ENCODE measurements around the gene DDN. TPM values are rescaled to one million over a fixed set of nuclear protein-coding genes. Genes with fewer than 3 reads are reported as not detected.

Gene DDN
- total and polyA plus RNA-seq, 9 of the 15 experiments (the other 6 are each of a cell fraction or from before 2014, with no cell fraction given): 0.03 to 3.6 (median 1.6) TPM

- no peak for TF ChIP-seq E2F4 (CRISPR knock-in tag; IDR thresholded peaks at IDR 0.05; ENCODE audit: low read depth)
- no peak for TF ChIP-seq PPARD (CRISPR knock-in tag; IDR thresholded peaks at IDR 0.05)
Observed at GRCh38 chr12:48994224-48995085, 4.7 kb downstream of the DDN start (continued).

GRCh38 chr12:48993787-48994186 is 5.4 kb downstream of the DDN start:
- intact Hi-C loops (cut with micrococcal nuclease): loop anchor here (2.0 to 10.0 kb wide), 2 partner anchors 57 to 241 kb away; no protein-coding TSS in a partner anchor
- Histone ChIP-seq H3K4me1 (replicated peaks in 1 of 2; ENCODE audit: control insufficient read depth in 2 of 2, insufficient read depth in 2 of 2, low read length in 2 of 2) (peaks cover 2 to 37% of the 10 kb centered on the region in 2 experiments; a peak in 3 of 5 replicates), H3K9me3 (replicated peaks; ENCODE audit: control insufficient read depth, insufficient read depth, low read depth, low read length) (no peaks in the 10 kb centered on the region), H3K9me1 (ENCODE audit: control insufficient read depth, insufficient read depth, low read length) (no peaks in the 10 kb centered on the region), H3K79me2 (ENCODE audit: control insufficient read depth, insufficient read depth, low read length) (peaks cover 4% of the 10 kb centered on the region; the same call in 2 of the 3 replicates), H3K4me3 (no peak overlapping the region), H3K27ac (ENCODE audit: extremely low read depth, low read depth, low read length) (no peak overlapping the region), H3K9ac (ENCODE audit: insufficient read depth in 1 of 2, low read depth in 2 of 2, low read length in 2 of 2) (no peak overlapping the region), H3K27me3 (ENCODE audit: control insufficient read depth in 2 of 2, insufficient read depth in 2 of 2, low read length in 2 of 2) (peaks cover 4 to 5% of the 10 kb centered on the region in 2 experiments; a peak in 1 of 5 replicates), H3K4me2 (ENCODE audit: insufficient read depth, low read length) (no peak overlapping the region), H2AFZ (ENCODE audit: low read depth, low read length) (no peak overlapping the region), H4K20me1 (replicated peaks; ENCODE audit: control insufficient read depth, insufficient read depth, low read length) (no peaks in the 10 kb centered on the region), H3K36me3 (ENCODE audit: control insufficient read depth, insufficient read depth, low read length) (no peaks in the 10 kb centered on the region)
- in situ Hi-C loops (cut with MboI): no loop called here
- ATAC-seq (no peak), DNase-seq (ENCODE audit: extremely low read depth in 1 of 4, low spot score in 3 of 4) (peak in 2 of 4 experiments; percentile 50 to 53), FAIRE-seq (peak; percentile 74)
- POLR2A ChIA-PET: interaction anchor here (0.9 to 1.1 kb wide), 3 partner anchors 14 to 137 kb away, joined by 3 read pairs; no protein-coding TSS in a partner anchor
- BruUV-seq (replicated peaks): no TSS peak
- CTCF ChIA-PET (ENCODE audit: low intra/inter-chr PET ratio): interaction anchor here (0.6 kb wide), 1 partner anchor 1338 kb away, joined by 3 read pairs; no protein-coding TSS in a partner anchor
- 18% methylated on average over 3 of the region's 3 CpGs for WGBS (ENCODE audit: insufficient coverage, low coverage, missing lambda C conversion rate)
- TF ChIP-seq NKRF (IDR thresholded peaks at IDR 0.05; ENCODE audit: borderline replicate concordance) (no peak), PREB (CRISPR knock-in tag; IDR thresholded peaks at IDR 0.05) (no peak), CCAR2 (IDR thresholded peaks at IDR 0.05; ENCODE audit: low read depth, low read length) (no peak), HMG20B (CRISPR knock-in tag; IDR thresholded peaks at IDR 0.05) (no peak), NFYB (IDR thresholded peaks at IDR 0.05; ENCODE audit: extremely low read depth, insufficient read length) (no peak), HLTF (IDR thresholded peaks at IDR 0.05) (no peak), ZBTB49 (CRISPR knock-in tag; IDR thresholded peaks at IDR 0.05; ENCODE audit: borderline replicate concordance) (no peak), CREB3L1 (IDR thresholded peaks at IDR 0.05; ENCODE audit: borderline replicate concordance, low read depth) (no peak)

Measured in K562 (cell line).